ENCODE measurements around the gene SLC38A11.

DNA sequence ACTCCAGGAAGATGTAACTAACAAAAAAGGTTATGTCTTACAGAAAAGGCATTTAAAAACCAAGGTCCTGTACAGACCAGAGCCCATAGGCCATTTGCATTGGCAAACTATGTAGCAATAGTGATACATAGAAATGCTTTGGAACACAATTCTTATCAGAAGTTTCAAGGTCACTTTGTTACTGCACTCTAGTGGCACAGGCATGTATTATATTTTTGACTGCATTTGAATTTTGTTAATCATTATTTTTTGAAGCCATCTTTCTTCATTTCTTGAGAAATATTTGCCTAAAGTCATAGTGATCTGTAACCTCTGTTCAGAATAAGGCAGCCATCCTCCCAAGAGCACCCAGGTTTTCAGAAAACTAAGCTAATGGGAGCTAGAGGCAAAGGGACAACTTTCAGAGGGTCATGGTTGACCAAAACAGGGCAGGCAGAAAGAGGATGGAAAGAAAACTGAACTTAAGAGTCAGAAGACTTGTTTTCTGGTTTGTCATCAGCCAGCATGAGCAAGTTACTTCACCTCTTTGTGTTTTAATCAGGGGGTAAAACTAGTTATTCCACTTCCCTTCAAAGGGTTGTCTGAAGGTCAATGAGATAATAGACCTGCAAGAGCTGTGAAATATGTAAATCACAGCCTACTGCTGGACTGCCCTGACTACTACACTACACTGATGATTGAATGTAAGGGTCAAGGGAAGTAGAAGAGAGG is 41.5 kb downstream of the SLC38A11 start:
- no peak for TF ChIP-seq POLR2A (IDR thresholded peaks at IDR 0.05)
- TF ChIP-seq, protein P1, sequence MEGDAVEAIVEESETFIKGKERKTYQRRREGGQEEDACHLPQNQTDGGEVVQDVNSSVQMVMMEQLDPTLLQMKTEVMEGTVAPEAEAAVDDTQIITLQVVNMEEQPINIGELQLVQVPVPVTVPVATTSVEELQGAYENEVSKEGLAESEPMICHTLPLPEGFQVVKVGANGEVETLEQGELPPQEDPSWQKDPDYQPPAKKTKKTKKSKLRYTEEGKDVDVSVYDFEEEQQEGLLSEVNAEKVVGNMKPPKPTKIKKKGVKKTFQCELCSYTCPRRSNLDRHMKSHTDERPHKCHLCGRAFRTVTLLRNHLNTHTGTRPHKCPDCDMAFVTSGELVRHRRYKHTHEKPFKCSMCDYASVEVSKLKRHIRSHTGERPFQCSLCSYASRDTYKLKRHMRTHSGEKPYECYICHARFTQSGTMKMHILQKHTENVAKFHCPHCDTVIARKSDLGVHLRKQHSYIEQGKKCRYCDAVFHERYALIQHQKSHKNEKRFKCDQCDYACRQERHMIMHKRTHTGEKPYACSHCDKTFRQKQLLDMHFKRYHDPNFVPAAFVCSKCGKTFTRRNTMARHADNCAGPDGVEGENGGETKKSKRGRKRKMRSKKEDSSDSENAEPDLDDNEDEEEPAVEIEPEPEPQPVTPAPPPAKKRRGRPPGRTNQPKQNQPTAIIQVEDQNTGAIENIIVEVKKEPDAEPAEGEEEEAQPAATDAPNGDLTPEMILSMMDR (IDR thresholded peaks at IDR 0.05) = peak in 2 of 3 experiments; percentile 23 to 33

All from testis (tissue), 2 donors.